Neural progenitor cell (in vitro differentiated cells): ENCODE results near the gene LRBA. TPM values are rescaled to one million over a fixed set of nuclear protein-coding genes. Genes with fewer than 3 reads are reported as not detected.

Experiments used
- DNase-seq: peaks from one replicate; pipeline ENCODE4 v3.0.0-alpha.2; 2016; ENCODE audit warnings: low spot score
- H2AFZ ChIP-seq: fragments of 200-600 bp; sonication (generic); replicated peaks from 2 replicates; pipeline ENCODE4 v1.6.1; 2016; ENCODE audit warnings: antibody characterized with exemption
- H3F3A ChIP-seq: fragments of 200-600 bp; sonication (generic); 2 replicates; pipeline ENCODE4 v1.6.1; 2016; ENCODE audit warnings: antibody characterized with exemption, low read depth
- H3K27ac ChIP-seq: fragments of 200-600 bp; sonication (generic); 2 replicates; pipeline ENCODE4 v1.5.1; 2016; ENCODE audit warnings: mild to moderate bottlenecking
- H3K27me3 ChIP-seq: fragments of 200-600 bp; sonication (generic); 2 replicates; pipeline ENCODE4 v1.6.1; 2016; ENCODE audit warnings: mild to moderate bottlenecking, moderate library complexity
- H3K36me3 ChIP-seq: fragments of 200-600 bp; sonication (generic); 2 replicates; pipeline ENCODE4 v1.5.1; 2016
- H3K4me1 ChIP-seq: fragments of 200-600 bp; sonication (generic); 2 replicates; pipeline ENCODE4 v1.6.1; 2016; ENCODE audit warnings: mixed run types
- H3K4me2 ChIP-seq: fragments of 200-600 bp; sonication (generic); 2 replicates; pipeline ENCODE4 v1.6.1; 2016
- H3K4me3 ChIP-seq: fragments of 200-600 bp; sonication (generic); 2 replicates; pipeline ENCODE4 v1.5.1; 2016
- H3K79me2 ChIP-seq: fragments of 200-600 bp; sonication (generic); 2 replicates; pipeline ENCODE4 v1.6.1; 2016; ENCODE audit warnings: low read depth
- H3K9ac ChIP-seq: fragments of 200-600 bp; sonication (generic); 2 replicates; pipeline ENCODE4 v1.6.1; 2016
- H3K9me3 ChIP-seq: fragments of 200-600 bp; sonication (generic); 2 replicates; pipeline ENCODE4 v1.5.1; 2016; ENCODE audit warnings: low read depth
- H4K20me1 ChIP-seq: fragments of 200-600 bp; sonication (generic); 2 replicates; pipeline ENCODE4 v1.6.1; 2016; ENCODE audit warnings: low read depth
- H3K27ac Mint-ChIP-seq: 3 replicates; pipeline ENCODE4 v1.8.0; 2021; ENCODE audit warnings: mixed read lengths
- H3K27me3 Mint-ChIP-seq: 2 replicates; pipeline ENCODE4 v1.8.0; 2022; ENCODE audit warnings: low read depth, mild to moderate bottlenecking, inconsistent platforms, moderate library complexity, mixed read lengths; ENCODE audit not compliant: insufficient read depth
- H3K36me3 Mint-ChIP-seq: 3 replicates; pipeline ENCODE4 v1.8.0; 2021; ENCODE audit warnings: mixed read lengths
- H3K4me1 Mint-ChIP-seq: 3 replicates; pipeline ENCODE4 v1.8.0; 2021; ENCODE audit warnings: mixed read lengths
- H3K4me3 Mint-ChIP-seq: 3 replicates; pipeline ENCODE4 v1.8.0; 2021; ENCODE audit warnings: mild to moderate bottlenecking, moderate library complexity, mixed read lengths
- H3K9me3 Mint-ChIP-seq: 3 replicates; pipeline ENCODE4 v1.8.0; 2020; ENCODE audit warnings: mixed read lengths
- CTCF ChIP-seq: fragments of 200-600 bp; sonication (generic); IDR thresholded peaks from 2 replicates; pipeline ENCODE4 v1.5.1; 2017; ENCODE audit warnings: antibody characterized with exemption, mild to moderate bottlenecking
- EZH2 ChIP-seq: fragments of 200-600 bp; sonication (generic); IDR thresholded peaks from 2 replicates; pipeline ENCODE4 v1.6.1; 2017; ENCODE audit warnings: antibody characterized with exemption, mild to moderate bottlenecking, moderate library complexity
- EZH2phosphoT487 ChIP-seq: fragments of 200-600 bp; sonication (generic); IDR thresholded peaks from 2 replicates; pipeline ENCODE4 v1.6.1; 2017; ENCODE audit warnings: antibody characterized with exemption
- total RNA-seq: library from RNA; depleted of rRNA; stranded (reverse); fragments of >200 nt; gene quantifications from 2 replicates; pipeline ENCODE4 v1.2.3, GENCODE V29; 2015; ENCODE audit warnings: low replicate concordance

Gene LRBA
- total RNA-seq, 1 donor from 2014 or later, result 111 TPM

GRCh38 chr4:150722908-150723362, 292.1 kb downstream of the LRBA start:
- Histone ChIP-seq H3K27me3 (no peaks in the 10 kb centered on the region), H2AFZ (no peak overlapping the region), H3K79me2 (no peaks in the 10 kb centered on the region), H4K20me1 (no peaks in the 10 kb centered on the region), H3K9me3 (no peaks in the 10 kb centered on the region), H3K36me3 (peaks cover 9% of the 10 kb centered on the region), H3F3A (no peaks in the 10 kb centered on the region), H3K27ac (no peak overlapping the region), H3K4me2 (no peak overlapping the region), H3K9ac (no peak overlapping the region), H3K4me1 (no peaks in the 10 kb centered on the region), H3K4me3 (no peak overlapping the region)
- Mint-ChIP-seq H3K36me3 (peaks cover 16% of the 10 kb centered on the region), H3K4me1 (peaks cover 2% of the 10 kb centered on the region), H3K27ac (no peak overlapping the region), H3K9me3 (peaks cover 15% of the 10 kb centered on the region), H3K27me3 (no peaks in the 10 kb centered on the region), H3K4me3 (no peak overlapping the region)
- peak; percentile 14 for DNase-seq
- no peak for TF ChIP-seq EZH2
- TF ChIP-seq EZH2phosphoT487, result no peak
- TF ChIP-seq CTCF, result no peak

DNA sequence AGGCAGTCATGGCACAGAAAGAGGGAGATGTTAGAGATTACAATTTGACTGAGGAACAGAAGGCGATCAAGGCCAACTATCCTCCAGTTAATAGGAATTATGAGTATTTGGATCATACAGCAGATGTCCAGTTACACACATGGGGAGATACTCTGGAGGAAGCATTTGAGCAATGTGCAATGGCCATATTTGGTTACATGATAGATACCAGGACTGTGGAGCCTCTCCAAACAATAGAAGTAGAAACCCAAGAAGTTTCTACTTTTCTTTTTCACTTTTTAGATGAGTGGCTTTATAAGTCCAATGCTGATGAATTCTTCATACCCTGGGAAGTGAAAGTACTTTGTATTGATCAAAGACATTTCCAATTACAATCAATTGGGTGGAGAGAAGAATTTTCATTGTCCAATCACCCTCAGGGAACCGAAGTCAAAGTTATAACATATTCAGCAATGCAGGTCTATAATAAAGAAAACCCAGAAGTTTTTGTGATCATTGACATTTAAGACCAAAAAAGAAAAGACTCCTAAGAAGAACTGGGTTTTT, 294.0 kb downstream of the LRBA start:
- DNase-seq, result no peak
- H3K9me3 Mint-ChIP-seq, result peaks cover 6% of the 10 kb centered on the region
- H3K27ac Mint-ChIP-seq, result no peak overlapping the region

DNA sequence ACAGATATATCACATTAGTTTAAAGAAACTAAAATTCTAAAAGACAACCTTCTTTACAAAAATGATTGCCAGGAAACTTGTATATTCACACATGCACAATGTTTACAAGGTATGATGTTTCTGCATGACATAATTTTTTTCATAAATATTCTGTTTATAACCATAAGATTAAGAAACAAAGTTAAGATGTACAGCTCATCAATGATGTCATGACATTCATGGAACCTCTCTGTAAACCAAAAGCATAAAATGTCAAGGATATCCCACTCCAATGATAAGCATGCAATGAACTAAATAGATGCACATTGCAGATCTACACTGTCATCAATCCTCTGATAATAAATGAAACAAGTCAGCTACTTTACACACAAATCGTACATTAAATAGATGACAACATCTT, 297.1 kb downstream of the LRBA start:
- H3K79me2 ChIP-seq, result no peaks in the 10 kb centered on the region
- H3K9me3 Mint-ChIP-seq, result no peaks in the 10 kb centered on the region
- H3K27ac Mint-ChIP-seq, result no peak overlapping the region
- H2AFZ ChIP-seq, result no peak overlapping the region
- no peak for DNase-seq
- no peaks in the 10 kb centered on the region for H3F3A ChIP-seq
- H3K9ac ChIP-seq, result no peak overlapping the region
- H3K4me3 Mint-ChIP-seq, result no peak overlapping the region
- H3K36me3 ChIP-seq, result no peaks in the 10 kb centered on the region
- no peak overlapping the region for H3K4me3 ChIP-seq
- no peaks in the 10 kb centered on the region for H3K4me1 Mint-ChIP-seq
- TF ChIP-seq EZH2 (no peak), EZH2phosphoT487 (no peak)
- H3K9me3 ChIP-seq, result no peaks in the 10 kb centered on the region
- H3K4me1 ChIP-seq, result no peaks in the 10 kb centered on the region
- H3K4me2 ChIP-seq, result no peak overlapping the region
- no peaks in the 10 kb centered on the region for H3K27me3 ChIP-seq
- no peaks in the 10 kb centered on the region for H3K27me3 Mint-ChIP-seq
- H3K36me3 Mint-ChIP-seq, result no peaks in the 10 kb centered on the region
- H4K20me1 ChIP-seq, result no peaks in the 10 kb centered on the region
- no peak overlapping the region for H3K27ac ChIP-seq

More for the DNA sequence above, 294.0 kb downstream of the LRBA start:
- H3K4me1 ChIP-seq, result no peaks in the 10 kb centered on the region
- H3K36me3 Mint-ChIP-seq, result peaks cover 7% of the 10 kb centered on the region
- H3K4me2 ChIP-seq, result no peak overlapping the region
- H3K4me1 Mint-ChIP-seq, result peaks cover 2% of the 10 kb centered on the region
- no peaks in the 10 kb centered on the region for H3K27me3 ChIP-seq
- no peak overlapping the region for H3K27ac ChIP-seq
- TF ChIP-seq EZH2, result no peak
- H3K4me3 Mint-ChIP-seq, result no peak overlapping the region
- no peak overlapping the region for H3K4me3 ChIP-seq
- H2AFZ ChIP-seq, result no peak overlapping the region
- no peaks in the 10 kb centered on the region for H3K9me3 ChIP-seq
- no peak overlapping the region for H3K9ac ChIP-seq
- no peaks in the 10 kb centered on the region for H3F3A ChIP-seq
- no peaks in the 10 kb centered on the region for H4K20me1 ChIP-seq
- no peaks in the 10 kb centered on the region for H3K27me3 Mint-ChIP-seq
- no peaks in the 10 kb centered on the region for H3K79me2 ChIP-seq
- H3K36me3 ChIP-seq, result peaks cover 6% of the 10 kb centered on the region

GRCh38 chr4:150714462-150715438, 300.3 kb downstream of the LRBA start:
- H3K36me3 ChIP-seq, result no peaks in the 10 kb centered on the region

More at GRCh38 chr4:150714462-150715438, 300.3 kb downstream of the LRBA start:
- H3K79me2 ChIP-seq, result no peaks in the 10 kb centered on the region
- no peak overlapping the region for H3K27ac ChIP-seq
- H2AFZ ChIP-seq, result no peak overlapping the region
- no peaks in the 10 kb centered on the region for H3K27me3 Mint-ChIP-seq
- no peaks in the 10 kb centered on the region for H3K4me1 ChIP-seq
- no peaks in the 10 kb centered on the region for H3K9me3 Mint-ChIP-seq
- no peak for DNase-seq
- H3K4me3 ChIP-seq, result no peak overlapping the region
- H3K27me3 ChIP-seq, result no peaks in the 10 kb centered on the region
- no peaks in the 10 kb centered on the region for H3K4me1 Mint-ChIP-seq
- TF ChIP-seq CTCF (no peak), EZH2 (no peak), EZH2phosphoT487 (no peak)
- no peaks in the 10 kb centered on the region for H3K9me3 ChIP-seq
- no peak overlapping the region for H3K9ac ChIP-seq
- H3K4me3 Mint-ChIP-seq, result no peak overlapping the region
- H4K20me1 ChIP-seq, result no peaks in the 10 kb centered on the region
- H3K27ac Mint-ChIP-seq, result no peak overlapping the region
- H3K36me3 Mint-ChIP-seq, result no peaks in the 10 kb centered on the region
- H3K4me2 ChIP-seq, result no peak overlapping the region
- no peaks in the 10 kb centered on the region for H3F3A ChIP-seq
